ENCODE data around the gene PRKAR2B.
"Not testable (repeated sequence)": the region's sequence is repeated elsewhere in the genome, so short reads cannot be mapped to it uniquely, and the experiment has no call there.

Gene PRKAR2B

DNA sequence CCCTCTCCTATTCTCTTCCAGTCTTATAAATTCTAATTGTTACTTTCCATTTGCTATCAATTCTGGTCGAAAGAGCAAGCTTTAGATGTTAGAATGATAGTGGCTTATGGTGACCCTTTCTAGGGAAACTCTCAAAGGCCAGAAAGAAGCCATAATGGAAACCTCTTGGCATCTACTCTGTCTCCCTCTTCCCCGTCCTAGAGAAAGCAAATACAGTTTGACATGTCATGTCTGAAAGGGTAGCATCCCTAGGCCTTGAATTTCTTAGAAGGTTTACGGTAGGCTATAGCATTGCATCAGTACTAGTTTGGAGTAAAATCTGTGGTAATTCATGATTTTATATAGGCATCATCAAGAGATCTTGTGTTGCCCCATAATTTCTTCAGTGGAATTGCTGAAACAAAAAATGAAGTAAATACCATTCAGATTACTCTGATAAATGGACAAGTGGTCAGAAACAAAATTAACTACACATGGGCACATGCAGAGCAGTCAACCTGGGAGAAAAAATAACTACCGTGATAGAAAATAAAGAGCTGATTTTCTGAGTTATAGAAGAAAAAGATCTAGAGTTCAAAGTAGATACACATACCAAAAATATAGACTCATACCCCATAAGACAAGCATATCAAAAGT is 4.4 kb downstream of the PRKAR2B start:
- no peak for DNase-seq (ENCODE audit: low read depth)

DNA sequence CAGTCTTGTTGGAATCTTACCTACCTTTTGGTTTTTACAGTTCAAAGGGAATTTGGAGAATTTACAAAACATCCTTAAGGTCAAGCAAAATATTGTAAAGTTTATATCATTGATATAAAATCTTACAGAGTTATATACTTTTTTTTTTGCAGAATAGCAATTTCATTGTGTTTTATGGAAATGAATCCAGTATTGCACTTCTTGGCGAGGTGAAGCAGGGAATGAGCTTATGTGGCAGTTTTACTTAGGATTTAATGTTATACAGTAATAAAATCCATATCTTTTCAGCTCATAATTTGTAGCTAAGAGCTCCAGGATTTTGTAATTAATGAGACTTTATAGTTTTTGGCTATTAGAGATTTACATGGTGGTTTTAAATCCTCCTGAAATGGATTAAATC is 5.0 kb downstream of the PRKAR2B start:
- DNase-seq (ENCODE audit: low read depth) = no peak

DNA sequence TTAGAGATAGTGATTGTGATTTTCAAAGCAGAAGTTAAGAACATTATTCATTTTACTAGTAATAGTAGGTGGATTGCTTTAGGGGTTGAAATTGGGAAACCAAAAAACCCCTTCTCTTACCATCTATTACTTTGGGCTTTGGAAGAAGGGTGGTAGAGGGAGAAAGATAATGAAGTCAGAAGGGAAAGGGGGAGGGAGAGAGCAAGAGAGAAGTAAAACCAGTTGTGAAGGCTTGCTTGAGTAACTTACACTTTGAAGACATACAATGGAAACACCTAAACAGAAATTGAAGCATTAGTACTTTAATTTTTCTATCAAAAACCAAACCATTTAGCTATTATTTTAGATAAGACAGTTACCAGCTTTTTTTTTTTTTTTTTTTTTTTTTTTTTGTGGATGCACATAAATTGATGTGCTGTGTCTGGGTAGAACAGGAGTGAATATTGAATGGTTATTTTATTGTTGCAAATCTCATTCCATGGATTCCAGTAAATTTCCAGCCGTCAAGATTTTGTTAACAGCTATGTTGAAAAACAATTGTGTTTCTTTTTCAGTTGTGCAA is 5.5 kb downstream of the PRKAR2B start:
- DNase-seq (ENCODE audit: low read depth) = no peak

DNA sequence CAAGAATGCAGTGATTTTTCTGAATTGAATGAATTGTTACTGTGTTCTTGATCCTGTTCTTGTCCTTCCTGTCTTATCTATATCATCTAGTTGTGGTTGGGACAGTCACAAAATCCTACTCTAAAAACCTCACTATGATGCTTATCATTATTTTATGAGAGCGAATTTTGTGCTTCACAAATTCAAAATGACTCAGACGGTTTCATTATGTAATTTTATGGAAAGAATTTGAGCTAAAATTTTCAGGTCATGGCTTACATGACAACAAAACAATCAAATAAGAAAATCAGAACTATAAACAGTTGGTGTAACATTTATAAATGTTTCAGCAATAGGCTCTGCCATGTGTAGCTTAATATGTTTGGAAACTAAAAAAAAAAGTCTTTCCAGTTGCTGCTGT is 6.9 kb downstream of the PRKAR2B start:
- no peak for DNase-seq (ENCODE audit: low read depth)

- not testable (repeated sequence) for DNase-seq (ENCODE audit: low read depth)
These were observed 10.5 kb downstream of the PRKAR2B start for GRCh38 chr7:107054965-107055364.

DNA sequence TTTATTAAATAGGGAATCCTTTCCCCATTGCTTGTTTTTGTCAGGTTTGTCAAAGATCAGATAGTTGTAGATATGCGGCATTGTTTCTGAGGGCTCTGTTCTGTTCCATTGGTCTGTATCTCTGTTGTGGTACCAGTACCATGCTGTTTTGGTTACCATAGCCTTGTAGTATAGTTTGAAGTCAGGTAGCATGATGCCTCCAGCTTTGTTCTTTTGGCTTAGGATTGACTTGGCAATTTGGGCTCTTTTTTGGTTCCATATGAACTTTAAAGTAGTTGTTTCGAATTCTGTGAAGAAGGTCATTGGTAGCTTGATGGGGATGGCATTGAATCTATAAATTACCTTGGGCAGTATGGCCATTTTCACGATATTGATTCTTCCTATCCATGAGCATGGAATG is 11.6 kb downstream of the PRKAR2B start:
- DNase-seq (ENCODE audit: low read depth) = not testable (repeated sequence)

DNA sequence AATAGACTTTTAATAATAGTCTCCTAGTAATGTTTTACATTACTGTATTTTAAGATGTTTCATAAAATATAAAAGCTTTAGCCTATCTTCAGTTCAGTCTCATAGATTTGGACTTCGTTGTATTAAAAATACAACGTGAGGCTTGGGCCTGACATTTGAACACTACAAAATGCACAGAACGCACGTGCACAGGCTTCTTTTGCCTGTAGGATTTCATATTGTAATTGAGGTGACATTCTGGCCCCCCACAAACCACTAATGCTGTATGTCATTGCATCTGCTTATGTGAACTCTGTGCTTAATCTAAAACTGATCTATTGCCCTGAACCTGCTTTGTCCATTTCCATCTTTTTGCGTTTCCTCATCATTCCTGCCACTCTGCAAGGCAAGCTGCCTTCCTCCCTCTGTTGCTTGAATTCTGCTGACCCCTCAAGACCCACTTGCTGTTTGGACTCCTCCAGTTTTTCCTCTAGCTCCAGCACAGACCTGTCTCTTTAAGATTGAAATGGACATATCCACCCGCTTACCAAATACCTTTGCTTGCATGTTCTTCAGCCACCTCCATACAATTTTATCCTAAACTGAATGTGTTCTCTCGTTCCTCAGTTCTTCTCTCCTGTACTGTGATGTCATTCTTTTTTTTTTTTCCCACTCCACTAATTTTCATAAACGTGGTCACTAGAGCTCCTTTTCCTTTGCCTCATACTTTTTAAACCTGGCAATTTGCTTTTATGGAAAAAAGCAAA is 12.4 kb downstream of the PRKAR2B start:
- DNase-seq (ENCODE audit: low read depth) = no peak

- DNase-seq (ENCODE audit: low read depth) = no peak
These were observed 12.9 kb downstream of the PRKAR2B start for GRCh38 chr7:107057474-107057833.

- no peak for DNase-seq (ENCODE audit: low read depth)
These were observed 15.0 kb downstream of the PRKAR2B start for GRCh38 chr7:107059468-107059867.

GRCh38 chr7:107063245-107064120 is 19.0 kb downstream of the PRKAR2B start:
- DNase-seq (ENCODE audit: low read depth) = no peak

DNA sequence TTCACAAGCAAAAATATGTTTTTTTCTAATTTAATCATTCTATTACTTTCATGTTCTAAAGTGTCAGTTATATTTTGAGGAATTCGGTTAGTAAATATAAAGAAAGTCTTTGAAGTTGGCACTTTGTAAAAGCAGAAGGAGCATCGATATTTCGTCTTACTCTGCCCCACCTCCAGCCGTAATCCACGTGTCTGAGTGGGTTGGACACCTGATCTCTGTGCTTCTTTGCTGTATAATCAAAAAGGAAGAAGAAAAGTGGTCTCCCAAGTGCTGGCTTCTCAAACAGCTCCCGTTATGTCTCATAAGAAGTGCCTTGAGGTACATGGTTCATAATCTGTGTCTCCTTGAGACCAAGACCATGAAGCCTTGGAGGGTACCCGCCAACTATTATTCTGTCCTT is 19.8 kb downstream of the PRKAR2B start:
- no peak for DNase-seq (ENCODE audit: low read depth)

DNA sequence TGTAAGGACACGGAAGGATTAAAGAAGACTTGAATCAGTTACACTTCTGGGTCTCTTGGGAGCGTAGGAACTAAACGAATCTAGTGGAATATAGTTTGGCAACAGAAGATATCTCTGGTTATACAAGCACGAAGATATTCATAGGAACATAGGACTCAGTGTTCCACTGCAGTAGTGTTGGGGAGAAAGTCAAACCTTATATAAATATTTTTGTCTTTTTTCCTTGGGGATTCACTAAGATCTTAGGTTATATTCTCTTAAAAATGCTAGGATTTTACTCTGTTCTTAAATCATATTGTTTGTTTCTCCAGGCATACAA is 21.4 kb downstream of the PRKAR2B start:
- no peak for DNase-seq (ENCODE audit: low read depth)

GRCh38 chr7:107068156-107068555 is 23.7 kb downstream of the PRKAR2B start:
- no peak for DNase-seq (ENCODE audit: low read depth)

GRCh38 chr7:107069457-107069856 is 25.0 kb downstream of the PRKAR2B start:
- DNase-seq (ENCODE audit: low read depth) = no peak

DNA sequence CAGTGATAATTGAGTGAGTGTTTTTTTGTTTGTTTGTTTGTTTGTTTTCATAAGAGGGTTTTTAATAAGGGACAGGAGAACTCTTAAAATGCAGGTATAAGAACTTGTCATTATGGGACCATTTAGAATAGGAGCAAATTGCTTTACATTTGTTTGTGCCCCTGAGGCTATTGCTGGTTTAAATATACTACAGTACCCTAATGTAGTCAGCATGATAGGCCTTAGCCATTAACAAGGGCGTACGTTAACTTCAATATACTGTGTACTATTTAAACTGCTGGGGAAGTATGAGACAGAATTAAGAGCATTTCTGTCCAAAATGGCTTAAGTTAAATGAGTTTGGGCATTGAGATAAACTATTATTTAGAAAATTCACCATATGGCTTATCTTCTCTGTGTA is 26.2 kb downstream of the PRKAR2B start:
- no peak for DNase-seq (ENCODE audit: low read depth)

GRCh38 chr7:107071129-107071528 is 26.6 kb downstream of the PRKAR2B start:
- no peak for DNase-seq (ENCODE audit: low read depth)

- no peak for DNase-seq (ENCODE audit: low read depth)
These were observed 27.6 kb downstream of the PRKAR2B start for GRCh38 chr7:107072133-107072532.

GRCh38 chr7:107075863-107076574 is 31.5 kb downstream of the PRKAR2B start:
- no peak for DNase-seq (ENCODE audit: low read depth)

DNA sequence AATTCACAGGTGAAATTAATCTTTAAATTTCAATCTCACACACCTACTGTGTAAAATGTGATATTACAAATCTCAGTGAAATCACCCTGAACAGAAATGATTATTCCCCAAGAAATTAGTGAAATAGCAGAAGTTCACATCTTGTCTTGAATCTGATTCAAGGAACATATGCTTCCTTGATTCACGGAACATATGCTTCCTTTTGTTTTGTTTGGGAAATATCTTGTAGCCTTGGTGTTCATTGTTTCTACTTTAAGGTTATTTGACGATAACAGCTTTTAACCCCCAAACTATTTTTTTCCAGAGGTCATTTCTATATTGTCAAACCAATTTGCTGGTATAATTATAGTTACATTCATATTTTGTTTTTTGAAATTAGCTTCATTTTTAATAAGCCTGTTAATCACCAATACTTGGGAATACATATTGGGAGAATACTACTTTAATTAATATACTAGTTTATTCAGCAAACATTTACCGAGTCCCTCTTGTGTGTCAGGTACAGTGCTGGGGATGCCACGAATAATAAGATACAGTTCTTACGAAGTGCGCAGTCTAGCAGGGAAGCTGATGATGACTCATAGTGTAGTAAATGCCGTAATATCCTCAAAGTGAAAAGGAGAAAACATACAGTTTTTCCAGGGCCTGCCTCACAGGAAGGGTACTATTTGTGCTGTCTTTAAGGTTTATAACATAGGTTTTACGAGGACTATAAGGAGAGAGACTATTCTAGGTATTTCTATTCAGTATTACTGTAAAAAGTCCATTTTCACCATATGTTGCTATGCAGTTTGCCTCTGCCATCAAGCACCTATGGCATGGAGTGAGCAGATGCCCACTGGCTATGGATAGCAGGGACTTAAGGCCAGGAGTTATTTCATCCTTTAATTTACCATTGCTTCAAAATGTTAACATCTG is 32.5 kb downstream of the PRKAR2B start:
- DNase-seq (ENCODE audit: low read depth) = no peak

- DNase-seq (ENCODE audit: low read depth) = no peak
These were observed 33.4 kb downstream of the PRKAR2B start for GRCh38 chr7:107077699-107078516.

Measured in CMK (cell line).